Retinal pigment epithelial cell (primary cell): Measurements from ENCODE around the gene RBM34.

Source experiments
- DNase-seq: peaks from one replicate; pipeline ENCODE4 v3.0.0-alpha.2; 2010; ENCODE audit warnings: low read depth
- H3K4me3 ChIP-seq: 2 replicates; pipeline ENCODE4 v1.5.1; 2011; ENCODE audit warnings: mild to moderate bottlenecking, low read length, control low read depth, moderate library complexity
- TF ChIP-seq, protein P1 (sequence below): conservative IDR thresholded peaks from 2 replicates; pipeline ENCODE4 v1.5.1; 2011; ENCODE audit warnings: low read depth, low read length, control low read depth, inconsistent platforms

The RBM34 gene

DNA sequence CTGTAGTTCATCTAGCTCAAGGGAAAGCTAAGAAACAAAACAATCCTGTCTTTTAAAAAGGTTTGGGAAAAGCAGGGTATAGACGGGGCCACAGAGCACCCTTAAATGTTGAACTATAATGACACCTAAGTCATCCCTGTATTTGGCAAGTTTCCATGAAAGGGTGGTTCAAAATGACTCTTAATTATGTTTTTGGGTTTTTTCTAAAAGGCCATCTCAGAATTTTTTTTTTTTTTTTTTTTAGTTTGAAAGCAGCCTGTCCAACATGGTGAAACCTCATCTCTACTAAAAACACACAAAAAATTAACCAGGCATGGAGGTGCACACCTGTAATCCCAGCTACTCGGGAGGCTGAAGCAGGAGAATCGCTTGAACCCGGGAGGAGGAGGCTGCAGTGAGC lies 54.6 kb downstream of the RBM34 start:
- TF ChIP-seq, protein P1, sequence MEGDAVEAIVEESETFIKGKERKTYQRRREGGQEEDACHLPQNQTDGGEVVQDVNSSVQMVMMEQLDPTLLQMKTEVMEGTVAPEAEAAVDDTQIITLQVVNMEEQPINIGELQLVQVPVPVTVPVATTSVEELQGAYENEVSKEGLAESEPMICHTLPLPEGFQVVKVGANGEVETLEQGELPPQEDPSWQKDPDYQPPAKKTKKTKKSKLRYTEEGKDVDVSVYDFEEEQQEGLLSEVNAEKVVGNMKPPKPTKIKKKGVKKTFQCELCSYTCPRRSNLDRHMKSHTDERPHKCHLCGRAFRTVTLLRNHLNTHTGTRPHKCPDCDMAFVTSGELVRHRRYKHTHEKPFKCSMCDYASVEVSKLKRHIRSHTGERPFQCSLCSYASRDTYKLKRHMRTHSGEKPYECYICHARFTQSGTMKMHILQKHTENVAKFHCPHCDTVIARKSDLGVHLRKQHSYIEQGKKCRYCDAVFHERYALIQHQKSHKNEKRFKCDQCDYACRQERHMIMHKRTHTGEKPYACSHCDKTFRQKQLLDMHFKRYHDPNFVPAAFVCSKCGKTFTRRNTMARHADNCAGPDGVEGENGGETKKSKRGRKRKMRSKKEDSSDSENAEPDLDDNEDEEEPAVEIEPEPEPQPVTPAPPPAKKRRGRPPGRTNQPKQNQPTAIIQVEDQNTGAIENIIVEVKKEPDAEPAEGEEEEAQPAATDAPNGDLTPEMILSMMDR = no peak
- no peak for DNase-seq
- no peak overlapping the region for H3K4me3 ChIP-seq

DNA sequence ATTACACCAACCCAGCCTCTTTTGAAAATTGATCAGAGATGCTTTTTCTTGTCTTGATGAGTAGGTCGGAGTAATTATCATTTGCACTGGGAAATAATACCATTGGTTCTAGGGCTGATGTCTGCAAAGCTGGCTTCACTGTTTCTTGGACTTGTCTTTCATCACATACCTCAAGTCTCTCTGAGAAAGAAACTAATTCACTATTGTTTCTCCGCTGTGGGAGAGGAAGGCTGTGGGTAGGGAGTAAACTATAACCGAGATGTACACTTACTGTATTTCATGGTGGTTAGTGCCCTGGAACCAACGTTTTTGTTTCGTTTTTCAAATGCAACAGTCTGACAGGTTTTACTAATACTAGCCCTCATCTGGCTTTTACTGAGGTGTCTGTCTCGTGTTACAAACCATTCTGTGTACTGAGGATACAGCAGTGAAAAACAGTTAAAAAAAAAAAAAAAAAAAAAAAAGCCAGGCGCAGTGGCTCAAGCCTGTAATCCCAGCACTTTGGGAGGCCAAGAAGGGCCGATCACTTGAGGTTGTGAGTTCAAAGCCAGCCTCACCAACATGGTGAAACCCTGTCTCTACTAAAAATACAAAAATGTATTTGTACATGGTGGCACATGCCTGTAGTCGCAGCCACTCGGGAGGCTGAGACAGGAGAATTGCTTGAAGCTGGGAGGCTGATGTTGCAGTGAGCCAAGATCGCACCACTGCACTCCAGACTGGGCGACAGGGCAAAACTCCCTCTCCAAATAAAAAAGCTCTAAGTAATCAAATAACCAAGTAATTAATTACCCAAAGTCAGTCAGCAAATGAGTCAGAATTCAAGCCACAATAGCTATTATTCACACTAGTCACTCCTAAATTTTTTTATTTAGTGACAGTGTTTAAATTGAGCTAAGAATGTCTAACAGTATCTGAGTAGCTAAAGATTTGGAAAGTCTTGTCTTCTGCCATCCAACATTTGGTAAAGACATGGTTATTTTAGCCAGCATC lies 55.7 kb downstream of the RBM34 start:
- TF ChIP-seq, protein P1 = no peak
- H3K4me3 ChIP-seq = no peak overlapping the region
- no peak for DNase-seq

DNA sequence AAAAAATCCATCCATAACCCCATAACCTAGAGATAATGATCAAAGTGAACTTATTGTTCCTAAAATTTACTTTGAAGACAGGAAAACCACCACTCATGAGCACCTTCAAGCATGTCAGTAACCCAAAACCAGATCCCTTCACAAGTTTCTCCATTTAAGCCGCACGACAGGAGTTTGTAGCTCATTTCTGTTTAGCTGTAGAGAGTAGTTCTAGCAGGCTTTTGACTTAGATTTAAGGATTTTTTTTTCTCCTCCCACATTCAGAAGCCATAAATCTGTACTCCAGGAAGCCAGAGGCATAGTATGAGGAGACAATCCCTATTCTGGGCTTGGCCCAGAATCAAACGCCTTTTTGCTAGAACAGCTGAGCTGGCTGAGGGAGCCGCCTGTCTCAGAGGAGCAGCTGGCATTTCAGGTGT lies 58.0 kb downstream of the RBM34 start:
- H3K4me3 ChIP-seq = no peak overlapping the region
- DNase-seq = no peak

DNA sequence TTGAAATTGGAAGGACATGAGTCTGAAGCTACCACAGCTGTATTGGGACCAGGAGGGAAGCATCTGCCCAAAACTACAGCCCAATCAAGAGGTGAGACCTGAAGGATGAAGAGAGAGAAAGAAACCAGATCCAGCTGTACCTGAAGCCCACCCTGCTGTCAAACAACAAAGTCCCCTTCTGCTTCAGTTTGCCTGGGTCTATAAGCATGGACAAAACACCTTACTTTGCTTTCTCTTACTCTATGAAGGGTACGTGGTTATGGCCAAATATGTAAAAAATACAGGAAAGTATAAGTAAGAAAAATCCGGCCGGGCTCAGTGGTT lies 58.8 kb downstream of the RBM34 start:
- no peak for DNase-seq
- no peak overlapping the region for H3K4me3 ChIP-seq
- TF ChIP-seq, protein P1 = no peak

More for the DNA sequence above, 58.0 kb downstream of the RBM34 start:
- TF ChIP-seq, protein P1 = no peak

DNA sequence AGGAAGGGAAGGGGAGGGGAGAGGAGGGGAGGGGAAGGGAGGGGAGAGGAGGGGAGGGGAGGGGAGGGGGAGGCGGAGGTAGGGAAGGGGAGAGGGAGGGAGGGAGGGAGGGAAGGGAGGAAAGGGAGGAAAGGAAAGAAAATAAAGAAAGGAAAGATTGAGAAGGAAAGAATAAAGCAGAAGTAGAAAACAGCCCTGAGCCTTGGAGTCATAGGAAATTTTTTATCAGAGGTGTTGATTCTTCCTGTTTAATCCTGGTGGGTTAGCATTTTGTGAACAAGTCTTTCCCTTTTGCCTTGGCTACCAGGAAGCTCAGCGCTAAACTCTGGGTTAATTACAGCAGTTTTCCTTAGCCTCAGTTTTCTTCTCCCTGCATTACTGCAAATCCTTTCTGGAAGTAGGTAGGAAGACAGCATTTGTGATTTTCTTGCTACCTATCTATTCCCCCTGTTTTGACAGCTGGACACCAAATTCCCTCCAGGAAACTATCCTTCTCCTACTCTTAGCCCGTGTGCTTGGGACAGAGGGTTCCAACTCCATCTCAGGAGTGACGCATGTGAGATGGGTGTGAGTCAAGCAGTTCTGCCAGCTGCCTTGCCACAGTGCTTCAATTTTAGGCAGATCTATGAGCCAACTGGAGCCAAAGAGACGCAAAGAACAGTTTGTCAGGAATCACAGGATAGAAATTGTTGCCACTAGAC lies 59.3 kb downstream of the RBM34 start:
- DNase-seq = no peak
- H3K4me3 ChIP-seq = no peak overlapping the region
- TF ChIP-seq, protein P1 = no peak

DNA sequence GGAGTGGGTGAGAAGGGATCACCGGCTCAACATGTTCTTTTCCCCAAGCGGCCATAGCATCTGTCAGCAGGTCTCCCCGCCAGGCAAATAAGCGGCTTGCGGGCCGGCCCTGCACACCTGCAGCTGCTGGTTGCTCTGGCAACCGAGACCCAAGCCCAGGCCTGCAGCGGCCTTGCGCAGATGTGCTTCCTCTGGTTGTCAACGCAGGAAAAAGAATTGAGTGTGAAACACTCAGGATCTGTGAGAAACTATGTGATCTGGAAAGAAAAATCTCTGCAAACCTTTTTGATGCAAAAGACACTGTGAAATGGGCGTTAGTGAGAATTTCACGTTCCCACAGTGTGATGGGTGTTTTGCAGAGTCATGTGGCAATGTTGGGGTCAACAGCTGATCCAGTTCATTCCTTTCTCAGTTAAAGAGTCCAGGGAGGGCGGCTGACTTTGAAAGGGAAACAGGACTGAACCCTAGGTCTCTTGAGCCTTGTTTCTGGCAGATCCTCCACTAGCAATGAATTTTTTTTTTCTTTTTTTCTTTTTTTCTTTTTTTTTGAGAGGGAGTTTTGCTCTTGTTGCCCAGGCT lies 60.8 kb downstream of the RBM34 start:
- DNase-seq = no peak
- H3K4me3 ChIP-seq = no peak overlapping the region
- TF ChIP-seq, protein P1 = no peak
